Esophagus squamous epithelium (tissue), 4 donors: ENCODE measurements around the gene ERN2.

Experiments
- CTCF ChIP-seq, 6 experiments: fragments of 450-650 bp in 4 of 6; fragments of 200-600 bp in 2 of 6; sonication (generic) in 2 of 6; IDR thresholded peaks; one replicate each; pipeline ENCODE4 v1.5.1; 2016 to 2019; ENCODE audit warnings: antibody characterized with exemption in 6 of 6, mild to moderate bottlenecking in 4 of 6, moderate library complexity in 4 of 6
- POLR2A ChIP-seq, 4 donors: fragments of 450-650 bp; IDR thresholded peaks; one replicate each; pipeline ENCODE4 v1.6.1; 2017; ENCODE audit warnings: antibody characterized with exemption in 4 of 4, mild to moderate bottlenecking in 4 of 4, moderate library complexity in 3 of 4

- TF ChIP-seq CTCF (IDR thresholded peaks at IDR 0.05) (no peak), POLR2A (IDR thresholded peaks at IDR 0.05) (no peak)
These were observed 44.1 kb downstream of the ERN2 start for GRCh38 chr16:23668873-23669272.
